ENCODE measurements around the gene CDK1. TPM values are rescaled to one million over a fixed set of nuclear protein-coding genes. Genes with fewer than 3 reads are reported as not detected.

The CDK1 gene
- 100 to 1,000 TPM; 121 to 125 TPM for total RNA-seq

DNA sequence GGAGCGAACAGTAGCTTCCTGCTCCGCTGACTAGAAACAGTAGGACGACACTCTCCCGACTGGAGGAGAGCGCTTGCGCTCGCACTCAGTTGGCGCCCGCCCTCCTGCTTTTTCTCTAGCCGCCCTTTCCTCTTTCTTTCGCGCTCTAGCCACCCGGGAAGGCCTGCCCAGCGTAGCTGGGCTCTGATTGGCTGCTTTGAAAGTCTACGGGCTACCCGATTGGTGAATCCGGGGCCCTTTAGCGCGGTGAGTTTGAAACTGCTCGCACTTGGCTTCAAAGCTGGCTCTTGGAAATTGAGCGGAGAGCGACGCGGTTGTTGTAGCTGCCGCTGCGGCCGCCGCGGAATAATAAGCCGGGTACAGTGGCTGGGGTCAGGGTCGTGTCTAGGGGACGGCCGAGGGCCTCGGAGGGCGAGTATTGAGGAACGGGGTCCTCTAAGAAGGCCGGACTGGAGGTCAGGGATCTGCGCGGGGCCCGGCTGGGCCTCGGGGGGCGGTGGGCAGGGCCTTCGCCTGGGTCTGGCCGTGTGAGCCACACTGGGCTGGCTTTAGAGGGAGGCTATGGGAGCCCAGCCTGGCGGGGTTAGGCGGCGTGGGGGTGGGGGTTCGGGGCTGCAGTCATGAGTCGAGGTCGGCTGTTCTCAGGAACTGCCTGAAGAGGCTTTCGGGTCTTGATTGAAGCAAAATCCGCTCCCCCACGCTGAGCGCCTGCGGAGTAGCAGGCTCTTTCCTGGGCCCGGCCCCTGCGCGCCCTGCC, at the start of gene CDK1:
Gene CDK1 (plus strand): TSS at position 265 of the 757 bp plus-strand sequence. CDS start 1,688 bp downstream, outside the sequence.
- ChIA-PET POLR2A (interaction anchor here (0.7 to 3.1 kb wide), 30 partner anchors 9 to 1955 kb away, joined by 3 to 36 read pairs (median 4); partner anchors contain the start of gene CCDC6), CTCF (interaction anchor here (0.8 to 2.1 kb wide), 8 partner anchors 9 to 872 kb away, joined by 3 to 11 read pairs (median 3); partner anchors contain the start of gene CCDC6)
- Mint-ChIP-seq H3K27me3 (no peaks in the 10 kb centered on the region), H3K27ac (peak within 1 kb of the TSS; percentile 97), H3K4me3 (peak within 1 kb of the TSS; percentile 99), H3K4me1 (peaks cover 40% of the 10 kb centered on the region), H3K36me3 (ENCODE audit: low read depth) (peaks cover 33% of the 10 kb centered on the region), H3K9me3 (no peaks in the 10 kb centered on the region)
- peak; percentile 97 for DNase-seq

- no peak for DNase-seq
- Mint-ChIP-seq H3K27me3 (peaks cover 13% of the 10 kb centered on the region), H3K36me3 (ENCODE audit: low read depth) (peaks cover 33% of the 10 kb centered on the region), H3K9me3 (peaks cover 2% of the 10 kb centered on the region), H3K27ac (no peak overlapping the region), H3K4me3 (no peak overlapping the region), H3K4me1 (peaks cover 69% of the 10 kb centered on the region)
- ChIA-PET CTCF (interaction anchor here (0.7 to 1.8 kb wide), 5 partner anchors 11 to 81 kb away, joined by 3 to 6 read pairs (median 3); no protein-coding TSS in a partner anchor), POLR2A (interaction anchor here (1.0 to 3.9 kb wide), 3 partner anchors 15 to 50 kb away, joined by 4 to 36 read pairs (median 6); partner anchors contain the start of gene CDK1)
These were observed 49.2 kb upstream of the CDK1 start for GRCh38 chr10:60729106-60729505.

GRCh38 chr10:60731134-60731885, 47.0 kb upstream of the CDK1 start:
- Mint-ChIP-seq H3K9me3 (no peaks in the 10 kb centered on the region), H3K4me1 (peaks cover 63% of the 10 kb centered on the region), H3K36me3 (ENCODE audit: low read depth) (peaks cover 19% of the 10 kb centered on the region), H3K4me3 (peak overlapping the region; percentile 88), H3K27ac (peak overlapping the region; percentile 84), H3K27me3 (peaks cover 16% of the 10 kb centered on the region)
- peak; percentile 49 for DNase-seq
- POLR2A ChIA-PET: interaction anchor here (1.7 to 3.9 kb wide), 3 partner anchors 17 to 48 kb away, joined by 5 to 36 read pairs (median 9); partner anchors contain the start of gene CDK1
- CTCF ChIA-PET: no interaction called here

GRCh38 chr10:60732198-60732806, 46.0 kb upstream of the CDK1 start:
- peaks cover 11% of the 10 kb centered on the region for H3K36me3 Mint-ChIP-seq (ENCODE audit: low read depth)
- peak overlapping the region; percentile 84 for H3K27ac Mint-ChIP-seq
- H3K27me3 Mint-ChIP-seq: peaks cover 16% of the 10 kb centered on the region
- ChIA-PET POLR2A (no interaction called here), CTCF (no interaction called here)
- peak overlapping the region; percentile 88 for H3K4me3 Mint-ChIP-seq
- no peaks in the 10 kb centered on the region for H3K9me3 Mint-ChIP-seq
- DNase-seq: peak; percentile 28
- peaks cover 53% of the 10 kb centered on the region for H3K4me1 Mint-ChIP-seq

GRCh38 chr10:60732807-60733516, 45.3 kb upstream of the CDK1 start:
- Mint-ChIP-seq H3K9me3 (no peaks in the 10 kb centered on the region), H3K4me1 (peaks cover 47% of the 10 kb centered on the region), H3K27ac (peak overlapping the region; percentile 84), H3K4me3 (peak overlapping the region; percentile 88), H3K27me3 (peaks cover 16% of the 10 kb centered on the region), H3K36me3 (ENCODE audit: low read depth) (peaks cover 8% of the 10 kb centered on the region)
- POLR2A ChIA-PET: interaction anchor here (1.5 kb wide), 2 partner anchors 19 to 46 kb away, joined by 4 to 13 read pairs; partner anchors contain the start of gene CDK1
- DNase-seq: peak; percentile 51
- CTCF ChIA-PET: interaction anchor here (1.0 to 1.7 kb wide), 3 partner anchors 34 to 50 kb away, joined by 3 to 4 read pairs (median 3); partner anchors contain the start of gene CDK1

- Mint-ChIP-seq H3K36me3 (ENCODE audit: low read depth) (peaks cover 7% of the 10 kb centered on the region), H3K4me3 (peak overlapping the region; percentile 88), H3K27ac (no peak overlapping the region), H3K9me3 (no peaks in the 10 kb centered on the region), H3K4me1 (peaks cover 44% of the 10 kb centered on the region), H3K27me3 (peaks cover 16% of the 10 kb centered on the region)
- ChIA-PET POLR2A (interaction anchor here (1.5 kb wide), 2 partner anchors 19 to 45 kb away, joined by 4 to 13 read pairs; partner anchors contain the start of gene CDK1), CTCF (interaction anchor here (1.0 to 1.7 kb wide), 4 partner anchors 17 to 50 kb away, joined by 3 to 4 read pairs (median 3); partner anchors contain the start of gene CDK1)
- no peak for DNase-seq
These were observed 44.8 kb upstream of the CDK1 start for GRCh38 chr10:60733517-60733822.

DNA sequence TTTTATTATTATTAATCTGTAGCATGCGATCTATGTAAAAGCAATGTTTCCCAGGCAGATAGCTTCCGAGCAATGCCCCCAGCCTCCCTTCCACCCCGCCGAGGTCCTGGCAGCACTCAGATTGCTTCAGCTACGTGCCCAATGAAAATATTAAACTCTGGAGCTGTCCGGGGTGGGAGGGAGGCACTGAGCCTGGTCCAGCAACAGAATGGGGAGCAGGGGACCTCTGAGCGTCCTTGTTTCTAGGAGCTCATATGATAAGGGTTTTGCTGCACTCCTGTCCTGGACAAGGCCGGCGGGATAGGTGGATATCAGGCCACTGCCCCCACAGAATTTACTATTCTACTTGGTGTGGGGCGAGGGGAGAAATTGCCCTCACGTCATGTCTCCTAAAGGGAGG, 44.5 kb upstream of the CDK1 start:
- peaks cover 7% of the 10 kb centered on the region for H3K36me3 Mint-ChIP-seq (ENCODE audit: low read depth)
- no peak overlapping the region for H3K27ac Mint-ChIP-seq
- H3K4me3 Mint-ChIP-seq: peak overlapping the region; percentile 35
- H3K4me1 Mint-ChIP-seq: peaks cover 40% of the 10 kb centered on the region
- H3K27me3 Mint-ChIP-seq: peaks cover 17% of the 10 kb centered on the region
- no peaks in the 10 kb centered on the region for H3K9me3 Mint-ChIP-seq
- DNase-seq: no peak
- CTCF ChIA-PET: interaction anchor here (1.0 to 1.7 kb wide), 4 partner anchors 17 to 49 kb away, joined by 3 to 4 read pairs (median 3); partner anchors contain the start of gene CDK1
- POLR2A ChIA-PET: interaction anchor here (1.5 kb wide), 2 partner anchors 20 to 45 kb away, joined by 4 to 13 read pairs; partner anchors contain the start of gene CDK1

- peak overlapping the region; percentile 35 for H3K4me3 Mint-ChIP-seq
- ChIA-PET POLR2A (interaction anchor here (1.5 kb wide), 2 partner anchors 20 to 44 kb away, joined by 4 to 13 read pairs; partner anchors contain the start of gene CDK1), CTCF (interaction anchor here (1.0 to 1.7 kb wide), 3 partner anchors 17 to 49 kb away, joined by 3 read pairs; partner anchors contain the start of gene CDK1)
- no peak overlapping the region for H3K27ac Mint-ChIP-seq
- peaks cover 36% of the 10 kb centered on the region for H3K4me1 Mint-ChIP-seq
- no peak for DNase-seq
- peaks cover 19% of the 10 kb centered on the region for H3K27me3 Mint-ChIP-seq
- no peaks in the 10 kb centered on the region for H3K9me3 Mint-ChIP-seq
- peaks cover 7% of the 10 kb centered on the region for H3K36me3 Mint-ChIP-seq (ENCODE audit: low read depth)
These were observed 44.1 kb upstream of the CDK1 start for GRCh38 chr10:60734226-60734625.

DNA sequence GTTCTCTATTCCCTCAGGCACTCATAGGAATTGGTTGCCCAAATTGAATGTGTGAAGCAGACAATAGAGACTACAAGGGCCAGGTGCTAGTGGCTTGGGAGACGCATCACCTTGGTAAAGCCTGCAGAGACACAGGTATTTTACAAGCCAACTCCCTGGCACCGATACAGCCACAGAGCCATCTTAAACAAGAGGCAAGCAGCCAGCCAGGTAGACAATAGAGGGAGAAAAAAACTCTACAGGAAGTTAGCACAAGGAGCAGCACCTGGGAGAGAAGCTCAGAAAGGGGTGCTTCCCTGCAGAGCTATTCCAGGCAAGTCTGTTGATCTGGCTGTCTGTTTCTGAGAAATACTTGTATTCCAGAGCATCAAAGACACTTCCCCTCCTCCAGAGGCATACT, 43.0 kb upstream of the CDK1 start:
- Mint-ChIP-seq H3K27me3 (peaks cover 21% of the 10 kb centered on the region), H3K4me3 (no peak overlapping the region), H3K4me1 (peaks cover 26% of the 10 kb centered on the region), H3K9me3 (no peaks in the 10 kb centered on the region), H3K36me3 (ENCODE audit: low read depth) (peaks cover 7% of the 10 kb centered on the region), H3K27ac (no peak overlapping the region)
- ChIA-PET CTCF (no interaction called here), POLR2A (interaction anchor here (0.9 to 1.1 kb wide), 2 partner anchors 43 to 44 kb away, joined by 3 to 5 read pairs; partner anchors contain the start of gene CDK1)
- no peak for DNase-seq

- Mint-ChIP-seq H3K27me3 (peaks cover 17% of the 10 kb centered on the region), H3K36me3 (ENCODE audit: low read depth) (peaks cover 3% of the 10 kb centered on the region), H3K9me3 (no peaks in the 10 kb centered on the region), H3K27ac (no peak overlapping the region), H3K4me3 (no peak overlapping the region), H3K4me1 (peaks cover 9% of the 10 kb centered on the region)
- DNase-seq: no peak
- POLR2A ChIA-PET: no interaction called here
- CTCF ChIA-PET: no interaction called here
These were observed 41.0 kb upstream of the CDK1 start for GRCh38 chr10:60737242-60737641.

DNA sequence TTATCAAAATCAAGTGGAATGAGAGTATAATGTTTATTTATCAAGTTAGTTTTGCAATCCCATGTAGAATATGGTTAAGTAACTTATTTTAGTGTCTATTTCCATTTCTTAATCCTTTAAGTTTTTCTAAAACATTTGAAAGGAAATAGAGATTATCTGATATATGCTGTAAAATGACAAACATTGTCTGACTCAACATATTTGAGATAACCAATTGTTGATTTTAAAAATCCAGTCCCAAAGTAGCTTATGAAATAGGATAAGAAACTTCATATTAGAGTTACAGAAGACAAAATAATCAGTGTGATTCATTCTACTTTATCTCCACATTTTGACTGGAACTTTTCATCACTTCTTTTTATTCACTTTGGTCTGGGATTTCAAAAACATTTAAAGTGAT, 38.7 kb upstream of the CDK1 start:
- peaks cover 7% of the 10 kb centered on the region for H3K27me3 Mint-ChIP-seq

GRCh38 chr10:60742512-60742911, 35.8 kb upstream of the CDK1 start:
- no peaks in the 10 kb centered on the region for H3K36me3 Mint-ChIP-seq (ENCODE audit: low read depth)
- H3K9me3 Mint-ChIP-seq: no peaks in the 10 kb centered on the region
- H3K27me3 Mint-ChIP-seq: peaks cover 5% of the 10 kb centered on the region
- no peaks in the 10 kb centered on the region for H3K4me1 Mint-ChIP-seq
- DNase-seq: no peak
- H3K27ac Mint-ChIP-seq: no peak overlapping the region
- POLR2A ChIA-PET: no interaction called here
- no peak overlapping the region for H3K4me3 Mint-ChIP-seq
- CTCF ChIA-PET: no interaction called here

More for the DNA sequence above, 38.7 kb upstream of the CDK1 start:
- Mint-ChIP-seq H3K27ac (no peak overlapping the region), H3K36me3 (ENCODE audit: low read depth) (no peaks in the 10 kb centered on the region), H3K9me3 (no peaks in the 10 kb centered on the region), H3K4me1 (no peaks in the 10 kb centered on the region), H3K4me3 (no peak overlapping the region)
- DNase-seq: no peak
- ChIA-PET POLR2A (no interaction called here), CTCF (interaction anchor here (0.6 kb wide), 1 partner anchor 892 kb away, joined by 7 read pairs; no protein-coding TSS in a partner anchor)

Measured in activated CD4-positive, alpha-beta memory T cell treated with anti-CD3 and anti-CD28 coated beads, Interleukin-2, amount 10 ng/mL, durations not matched to agents 7 days and 5 days (primary cell).